Smooth muscle cell (in vitro differentiated cells): ENCODE measurements around the gene ASTN2. TPM values are rescaled to one million over a fixed set of nuclear protein-coding genes. Genes with fewer than 3 reads are reported as not detected.

Experiments used
- DNase-seq: peaks from one replicate; lab custom pipeline; 2025; ENCODE audit not compliant: unreplicated experiment; lab: John Stamatoyannopoulos, UW
- H2AFZ ChIP-seq: fragments of 200-600 bp; sonication (generic); 2 replicates; pipeline ENCODE4 v1.6.0; 2016; ENCODE audit warnings: antibody characterized with exemption, low read depth, mild to moderate bottlenecking
- H3F3A ChIP-seq: fragments of 200-600 bp; sonication (generic); 2 replicates; pipeline ENCODE4 v1.6.0; 2017; ENCODE audit warnings: antibody characterized with exemption, low read depth
- H3K27ac ChIP-seq: fragments of 200-600 bp; sonication (generic); 2 replicates; pipeline ENCODE4 v1.5.1; 2016; ENCODE audit warnings: low read depth, mild to moderate bottlenecking
- H3K27me3 ChIP-seq: fragments of 200-600 bp; sonication (generic); 2 replicates; pipeline ENCODE4 v1.6.1; 2016; ENCODE audit warnings: low read depth, mild to moderate bottlenecking
- H3K36me3 ChIP-seq: fragments of 200-600 bp; sonication (generic); 2 replicates; pipeline ENCODE4 v1.5.1; 2016; ENCODE audit warnings: low read depth
- H3K4me1 ChIP-seq: fragments of 200-600 bp; sonication (generic); 2 replicates; pipeline ENCODE4 v1.5.1; 2016; ENCODE audit warnings: low read depth
- H3K4me2 ChIP-seq: fragments of 200-600 bp; sonication (generic); 2 replicates; pipeline ENCODE4 v1.6.0; 2016; ENCODE audit warnings: mild to moderate bottlenecking
- H3K4me3 ChIP-seq: fragments of 200-600 bp; sonication (generic); 2 replicates; pipeline ENCODE4 v1.5.1; 2016; ENCODE audit warnings: mild to moderate bottlenecking
- H3K79me2 ChIP-seq: fragments of 200-600 bp; sonication (generic); 2 replicates; pipeline ENCODE4 v1.6.0; 2016; ENCODE audit warnings: low read depth, mild to moderate bottlenecking
- H3K9ac ChIP-seq: fragments of 200-600 bp; sonication (generic); 2 replicates; pipeline ENCODE4 v1.6.0; 2016; ENCODE audit warnings: low read depth
- H3K9me3 ChIP-seq: fragments of 200-600 bp; sonication (generic); replicated peaks from 2 replicates; pipeline ENCODE4 v1.5.1; 2016; ENCODE audit warnings: low read depth
- H4K20me1 ChIP-seq: fragments of 200-600 bp; sonication (generic); 2 replicates; pipeline ENCODE4 v1.6.0; 2016; ENCODE audit warnings: low read depth
- CTCF ChIP-seq: fragments of 200-600 bp; sonication (generic); IDR thresholded peaks from 2 replicates; pipeline ENCODE4 v1.5.1; 2017; ENCODE audit warnings: borderline replicate concordance, mild to moderate bottlenecking, antibody characterized with exemption; ENCODE audit not compliant: insufficient read depth, poor library complexity, severe bottlenecking
- WGBS: methylation state at CpG from one replicate; pipeline ENCODE4 v1.1.7; 2016; ENCODE audit warnings: low lambda C conversion rate; 5-methylcytosine and 5-hydroxymethylcytosine counted together
- polyA plus RNA-seq: library from polyadenylated mRNA; unstranded; fragments of >200 nt; fragmentation: Nextera tagmentation; extraction: Ambion mirVana; gene quantifications from 2 replicates; pipeline ENCODE4 v1.2.1, GENCODE V29; 2016
- total RNA-seq: library from RNA; depleted of rRNA; stranded (reverse); fragments of >200 nt; gene quantifications from 2 replicates; pipeline ENCODE4 v1.2.3, GENCODE V29; 2014

Gene ASTN2
- total and polyA plus RNA-seq, 2 experiments from 2014 or later: 6.5 to 6.7 TPM

- Histone ChIP-seq H3K4me2 (no peak overlapping the region), H3K27ac (no peak overlapping the region), H3K27me3 (peaks cover 42% of the 10 kb centered on the region), H2AFZ (no peak overlapping the region), H3F3A (peaks cover 5% of the 10 kb centered on the region), H3K4me1 (peaks cover 21% of the 10 kb centered on the region), H3K36me3 (no peaks in the 10 kb centered on the region), H3K79me2 (no peaks in the 10 kb centered on the region), H4K20me1 (no peaks in the 10 kb centered on the region), H3K9me3 (no peaks in the 10 kb centered on the region), H3K9ac (no peak overlapping the region), H3K4me3 (no peak overlapping the region)
- no peak for DNase-seq
- TF ChIP-seq CTCF: peak; percentile 80
- WGBS: 10% methylated on average over 4 of the region's 4 CpGs
Observed at GRCh38 chr9:117411547-117411946, 3.3 kb downstream of the ASTN2 start.

- no peaks in the 10 kb centered on the region for H3F3A ChIP-seq
- H3K4me2 ChIP-seq: no peak overlapping the region
- WGBS: 74% methylated on average over 5 of the region's 5 CpGs
- H3K27ac ChIP-seq: no peak overlapping the region
- no peak for TF ChIP-seq CTCF
- H3K9ac ChIP-seq: no peak overlapping the region
- H3K4me3 ChIP-seq: no peak overlapping the region
- no peak overlapping the region for H2AFZ ChIP-seq
- H3K79me2 ChIP-seq: no peaks in the 10 kb centered on the region
- H3K27me3 ChIP-seq: peaks cover 25% of the 10 kb centered on the region
- peaks cover 14% of the 10 kb centered on the region for H3K4me1 ChIP-seq
- DNase-seq: no peak
- no peaks in the 10 kb centered on the region for H4K20me1 ChIP-seq
- no peaks in the 10 kb centered on the region for H3K36me3 ChIP-seq
- no peaks in the 10 kb centered on the region for H3K9me3 ChIP-seq
Observed at GRCh38 chr9:117409321-117409720, 5.5 kb downstream of the ASTN2 start.

GRCh38 chr9:117407436-117408022 lies 7.3 kb downstream of the ASTN2 start:
- TF ChIP-seq CTCF: no peak
- Histone ChIP-seq H3K4me1 (peaks cover 9% of the 10 kb centered on the region), H3K4me2 (no peak overlapping the region), H3K9ac (no peak overlapping the region), H4K20me1 (no peaks in the 10 kb centered on the region), H3K27ac (no peak overlapping the region), H3F3A (no peaks in the 10 kb centered on the region), H3K79me2 (no peaks in the 10 kb centered on the region), H2AFZ (no peak overlapping the region), H3K27me3 (peaks cover 7% of the 10 kb centered on the region), H3K36me3 (no peaks in the 10 kb centered on the region), H3K4me3 (no peak overlapping the region), H3K9me3 (no peaks in the 10 kb centered on the region)
- DNase-seq: no peak
- WGBS: 21% methylated on average over 2 of the region's 2 CpGs
